HL-60/S4 treated with retinoic acid at 250 ng/mL for 4 days and 3 days (cell line): ENCODE data around the gene FBXO31.

Source experiments
- in situ Hi-C: fragments of 300-500 bp; cut with MboI; formaldehyde crosslinking; loops from 2 replicates; pipeline ENCODE4 v1.7.0; 2022; ENCODE audit warnings: low sequenced_read_pairs

The FBXO31 gene, protein sequence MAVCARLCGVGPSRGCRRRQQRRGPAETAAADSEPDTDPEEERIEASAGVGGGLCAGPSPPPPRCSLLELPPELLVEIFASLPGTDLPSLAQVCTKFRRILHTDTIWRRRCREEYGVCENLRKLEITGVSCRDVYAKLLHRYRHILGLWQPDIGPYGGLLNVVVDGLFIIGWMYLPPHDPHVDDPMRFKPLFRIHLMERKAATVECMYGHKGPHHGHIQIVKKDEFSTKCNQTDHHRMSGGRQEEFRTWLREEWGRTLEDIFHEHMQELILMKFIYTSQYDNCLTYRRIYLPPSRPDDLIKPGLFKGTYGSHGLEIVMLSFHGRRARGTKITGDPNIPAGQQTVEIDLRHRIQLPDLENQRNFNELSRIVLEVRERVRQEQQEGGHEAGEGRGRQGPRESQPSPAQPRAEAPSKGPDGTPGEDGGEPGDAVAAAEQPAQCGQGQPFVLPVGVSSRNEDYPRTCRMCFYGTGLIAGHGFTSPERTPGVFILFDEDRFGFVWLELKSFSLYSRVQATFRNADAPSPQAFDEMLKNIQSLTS

DNA sequence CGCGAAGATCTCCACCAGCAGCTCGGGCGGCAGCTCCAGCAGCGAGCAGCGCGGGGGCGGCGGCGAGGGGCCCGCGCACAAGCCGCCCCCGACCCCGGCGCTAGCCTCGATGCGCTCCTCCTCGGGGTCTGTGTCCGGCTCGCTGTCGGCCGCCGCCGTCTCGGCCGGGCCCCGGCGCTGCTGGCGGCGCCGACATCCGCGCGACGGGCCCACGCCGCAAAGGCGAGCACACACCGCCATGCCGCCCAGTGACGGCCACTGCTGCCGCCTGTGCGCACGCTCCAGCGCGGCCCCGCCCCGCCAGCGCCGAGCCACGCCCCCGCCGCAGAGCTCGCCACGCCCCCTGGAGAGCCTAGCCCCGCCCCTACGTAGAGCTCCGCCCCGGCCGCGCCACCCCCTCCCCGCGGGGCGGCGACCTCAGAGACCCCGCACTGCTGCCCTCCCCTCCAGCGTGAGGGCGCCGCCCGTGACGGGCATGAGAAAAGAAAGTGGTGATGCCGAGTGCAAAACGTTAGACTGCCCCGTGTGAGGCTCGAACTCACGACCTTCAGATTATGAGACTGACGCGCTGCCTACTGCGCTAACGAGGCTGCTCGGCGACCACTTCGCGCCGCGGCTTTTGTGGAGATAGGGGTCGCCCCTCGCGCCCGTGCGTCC lies at the start of gene FBXO31:
Gene FBXO31, minus strand, starts transcription at position 272 of the 657 bp plus-strand sequence. Its CDS starts 32 bp downstream, at position 240.
- in situ Hi-C loops = no loop called here

DNA sequence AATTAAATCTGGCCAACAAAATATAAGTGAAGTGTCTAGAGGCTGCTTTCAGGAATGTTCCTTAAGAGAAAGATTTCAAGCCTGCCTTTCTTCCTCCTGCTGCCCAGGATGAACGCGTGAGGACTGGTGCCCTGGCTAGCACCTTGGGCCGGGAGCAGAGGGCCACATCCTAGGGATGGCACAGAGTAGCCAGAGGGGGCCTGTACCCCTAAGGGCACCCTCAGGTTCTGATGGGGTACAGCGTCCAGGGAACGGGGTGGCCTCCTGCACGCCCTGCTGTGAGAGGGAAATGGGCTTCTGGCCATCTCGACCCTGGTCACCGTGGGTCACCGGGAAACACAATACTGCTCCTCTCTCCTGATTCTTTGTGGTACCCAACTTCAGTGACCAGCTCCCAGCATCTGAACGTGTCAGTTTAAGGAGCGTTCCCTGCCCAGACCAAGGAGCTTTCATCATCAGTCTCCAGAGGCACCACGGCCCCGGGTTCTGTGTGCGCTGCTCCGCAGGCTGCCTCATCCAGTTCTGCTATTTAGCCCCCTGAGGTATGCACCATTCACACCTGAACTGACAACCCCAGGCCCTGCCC lies 48.8 kb upstream of the FBXO31 start:
- in situ Hi-C loops = no loop called here

DNA sequence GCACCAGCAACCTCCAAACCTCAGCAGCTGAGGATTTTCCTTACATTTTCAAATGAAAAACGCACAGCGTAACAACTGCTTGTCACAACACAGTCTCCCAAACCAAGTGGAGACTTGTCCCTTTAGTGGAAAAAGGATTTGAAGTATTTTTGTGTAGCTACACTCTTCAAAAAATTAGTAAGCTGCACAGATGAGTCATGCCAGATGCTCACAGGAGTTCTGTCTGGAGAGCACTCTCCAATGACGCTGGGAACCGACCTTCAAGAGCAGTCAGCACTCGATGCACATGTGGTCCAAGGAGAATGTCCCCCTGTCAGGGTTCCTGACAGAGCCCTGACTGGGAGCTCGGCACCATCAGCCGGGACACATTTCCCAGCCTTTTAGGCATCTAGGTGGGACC lies 48.4 kb upstream of the FBXO31 start:
- in situ Hi-C loops = no loop called here

DNA sequence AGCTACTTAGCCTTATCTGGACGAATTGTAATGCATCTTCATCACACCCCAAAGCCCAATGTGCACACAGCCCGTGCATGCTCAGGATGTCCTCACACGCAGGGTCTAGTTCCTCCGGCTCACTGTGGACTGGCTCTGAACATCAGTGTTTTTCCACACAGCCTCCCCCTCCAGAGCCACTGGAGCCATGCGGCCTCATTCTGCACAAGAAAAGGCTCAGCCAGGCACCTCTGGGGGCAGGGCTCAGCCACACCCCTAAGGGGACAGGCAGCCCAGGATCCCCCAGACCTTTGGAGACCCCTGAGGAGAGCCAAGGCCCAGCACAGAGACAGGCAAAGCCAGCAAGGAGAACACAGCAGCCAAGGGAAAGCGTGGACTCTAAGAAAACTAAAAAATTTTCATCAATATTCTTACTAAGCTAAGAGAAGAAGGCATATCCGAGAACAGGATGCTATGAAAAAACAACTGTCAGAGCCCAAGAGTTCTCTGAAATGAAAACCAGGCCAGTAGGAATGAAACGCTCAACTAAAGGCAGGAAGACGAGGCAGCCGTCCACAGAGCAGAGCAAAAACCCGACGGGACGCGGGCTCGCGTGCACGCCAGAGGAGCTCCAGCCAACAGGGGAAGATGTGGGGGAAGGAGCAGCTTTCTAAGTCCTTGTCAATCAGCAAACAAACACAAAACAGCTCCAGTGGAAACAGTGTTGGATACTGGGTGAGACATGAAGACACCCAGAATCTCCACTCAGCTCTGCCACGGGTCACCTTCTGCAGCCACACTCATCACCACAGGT lies 43.0 kb upstream of the FBXO31 start:
- in situ Hi-C loops = no loop called here

DNA sequence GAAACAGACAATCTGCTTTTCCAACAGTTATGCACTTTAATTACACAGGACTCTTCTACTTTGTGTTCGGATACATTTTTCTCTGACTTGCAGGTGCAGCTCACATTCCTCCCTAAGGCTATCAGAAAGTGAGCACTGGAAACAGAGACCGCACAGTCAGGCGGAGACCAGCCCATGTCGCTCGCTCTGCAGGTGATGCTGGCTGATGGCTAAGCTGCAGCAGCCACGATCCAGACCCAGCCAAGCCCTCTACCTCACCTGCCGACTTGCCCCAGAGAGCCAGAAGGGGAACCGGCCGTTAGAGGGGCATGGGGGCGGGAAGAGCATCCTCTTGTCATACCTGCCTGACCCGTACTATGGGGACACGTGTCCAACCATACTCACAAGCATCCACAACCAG lies 42.4 kb upstream of the FBXO31 start:
- in situ Hi-C loops = no loop called here

DNA sequence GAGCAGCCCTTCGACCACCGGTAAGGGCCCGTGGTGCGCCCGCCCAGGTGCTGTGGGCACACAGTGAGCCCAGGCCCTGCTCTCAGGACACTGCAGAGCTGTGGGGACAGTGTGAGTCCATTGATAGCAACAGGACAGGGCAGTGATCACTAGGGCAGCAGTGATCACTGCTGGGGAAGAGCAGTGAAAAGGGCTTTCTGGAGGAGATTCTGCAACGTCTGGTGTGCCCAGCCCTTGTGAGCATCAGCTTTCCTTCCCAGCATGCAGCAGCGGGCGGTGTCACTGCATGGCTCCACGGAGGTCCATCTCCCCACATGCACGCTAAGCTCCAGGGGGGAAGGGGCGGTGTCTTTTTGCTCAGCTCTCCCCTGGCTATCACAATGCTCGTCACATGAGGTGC lies 40.7 kb upstream of the FBXO31 start:
- in situ Hi-C loops = no loop called here

DNA sequence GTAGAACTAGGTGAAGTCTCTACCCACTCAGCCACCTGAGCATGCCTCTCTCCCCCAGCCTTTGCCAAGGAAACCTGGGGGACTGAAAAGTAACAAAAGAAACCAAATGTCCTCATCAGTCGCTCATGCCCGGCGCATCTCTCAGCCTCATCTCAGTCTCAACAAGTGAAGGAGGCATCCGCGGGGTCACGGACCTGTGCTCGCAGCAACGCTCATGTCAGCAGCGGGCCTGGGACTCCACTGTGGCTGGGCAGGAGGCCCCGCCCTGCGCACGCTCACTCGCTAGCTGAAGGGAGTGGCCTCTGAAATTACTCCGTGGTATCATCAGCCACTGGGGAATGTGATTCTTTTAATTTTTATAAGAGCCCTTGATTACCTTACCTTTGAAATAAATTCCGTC lies 39.9 kb upstream of the FBXO31 start:
- in situ Hi-C loops = no loop called here

DNA sequence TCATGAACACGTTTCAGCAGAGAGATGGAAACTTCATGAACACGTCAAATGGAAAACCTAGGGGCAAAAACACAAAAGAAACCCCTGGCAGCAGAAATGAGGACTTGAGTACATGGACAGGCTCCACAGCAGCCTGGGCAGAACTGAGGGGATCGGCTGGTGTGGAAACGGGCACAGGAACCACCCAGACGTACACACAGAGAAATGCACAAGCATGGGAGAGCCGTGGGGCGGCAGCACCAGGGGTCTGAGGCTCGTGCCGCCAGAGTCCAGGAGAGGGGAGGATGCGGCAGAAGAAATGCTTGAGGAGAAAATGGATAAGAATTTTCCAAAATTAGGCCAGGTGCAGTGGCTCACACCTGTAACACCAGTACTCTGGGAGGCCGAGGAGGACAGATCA lies 38.5 kb upstream of the FBXO31 start:
- in situ Hi-C loops = no loop called here

DNA sequence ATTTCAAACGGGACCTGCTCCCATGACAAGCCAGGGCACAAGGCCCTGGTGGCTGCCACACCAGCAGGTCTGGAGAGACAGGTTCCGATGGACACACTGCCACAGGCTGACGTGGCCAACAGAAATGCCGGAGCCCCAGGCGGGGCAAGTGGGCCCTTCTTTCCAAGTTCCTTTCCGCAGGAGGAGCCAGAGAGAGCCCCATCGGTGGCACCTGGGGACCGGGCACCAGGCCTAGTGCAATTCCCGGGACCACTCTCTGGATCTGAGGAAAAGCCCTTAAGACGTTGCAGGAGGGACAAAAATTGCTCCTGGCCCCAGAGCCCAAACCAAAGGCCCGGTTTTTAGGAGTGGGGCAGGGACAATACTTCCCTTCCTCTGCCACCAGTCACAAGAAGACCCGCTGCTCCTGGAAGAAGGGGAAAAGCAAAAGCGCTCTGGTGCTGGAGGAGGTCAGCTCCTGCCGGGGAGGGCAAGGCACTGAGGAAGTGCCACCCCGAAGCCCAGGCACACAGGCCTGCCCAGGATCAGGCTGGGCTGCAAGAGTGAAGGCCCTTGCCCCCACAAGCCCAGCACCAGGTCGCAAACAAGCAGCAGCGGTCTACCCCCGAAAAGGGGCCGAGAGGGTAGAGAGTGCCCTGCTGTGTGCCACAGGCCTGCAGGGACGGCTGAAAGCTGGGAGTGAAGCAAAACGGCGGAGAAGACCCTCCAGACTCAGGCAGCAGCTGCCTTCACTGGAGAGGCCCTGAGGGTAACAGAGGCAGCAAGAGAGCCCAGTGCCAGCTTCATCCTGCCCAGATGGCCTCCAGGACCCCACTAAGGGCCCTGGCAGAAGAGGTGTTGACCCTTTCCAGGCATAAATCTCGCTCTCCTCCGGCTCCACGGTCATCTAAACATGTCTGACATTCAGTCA lies 37.7 kb upstream of the FBXO31 start:
- in situ Hi-C loops = no loop called here

DNA sequence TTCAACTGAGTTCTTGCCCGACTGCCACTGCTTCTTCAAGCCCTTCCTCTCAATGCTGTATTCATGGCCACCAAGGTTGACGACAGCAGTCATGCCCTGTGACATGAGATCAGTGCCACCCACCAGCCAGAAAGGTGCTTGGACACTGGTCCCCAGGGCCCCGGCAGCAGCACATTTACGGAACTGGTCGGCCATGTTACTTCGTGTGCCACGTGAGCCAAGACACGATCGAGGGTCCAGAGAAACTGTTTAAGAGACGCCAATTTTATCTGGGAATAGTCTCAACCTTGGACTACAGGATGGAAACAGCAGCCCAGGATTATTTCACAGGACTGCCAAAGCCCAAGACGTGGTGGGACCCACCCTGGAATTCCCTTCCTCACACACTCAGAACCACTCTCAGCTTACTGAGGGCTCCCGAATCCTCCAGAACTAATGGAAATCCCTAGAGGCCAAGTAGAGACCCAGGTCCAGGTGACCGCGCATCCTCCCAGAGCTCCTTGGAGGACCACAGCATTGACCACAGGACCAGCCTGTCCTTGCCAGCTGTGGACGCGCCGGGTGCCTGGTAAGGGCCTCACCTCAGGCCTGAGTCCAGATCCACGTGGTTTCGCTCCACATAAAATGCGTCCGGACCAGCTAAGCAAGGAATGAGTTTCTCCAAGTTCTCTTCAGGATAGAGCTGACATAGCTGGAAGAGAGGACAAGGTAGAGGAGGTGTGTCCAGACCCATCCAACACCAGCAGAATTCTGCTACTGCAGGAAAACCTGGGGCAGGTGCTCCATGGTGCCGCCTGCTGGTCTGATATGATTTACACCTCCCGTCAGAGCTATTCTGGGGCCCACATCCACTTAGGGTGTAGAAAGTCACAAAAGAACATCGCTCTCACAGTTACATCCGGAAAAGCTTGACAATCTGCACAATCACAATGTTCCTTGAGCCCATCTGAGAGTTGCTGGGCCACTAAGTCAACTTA lies 36.7 kb upstream of the FBXO31 start:
- in situ Hi-C loops = no loop called here

DNA sequence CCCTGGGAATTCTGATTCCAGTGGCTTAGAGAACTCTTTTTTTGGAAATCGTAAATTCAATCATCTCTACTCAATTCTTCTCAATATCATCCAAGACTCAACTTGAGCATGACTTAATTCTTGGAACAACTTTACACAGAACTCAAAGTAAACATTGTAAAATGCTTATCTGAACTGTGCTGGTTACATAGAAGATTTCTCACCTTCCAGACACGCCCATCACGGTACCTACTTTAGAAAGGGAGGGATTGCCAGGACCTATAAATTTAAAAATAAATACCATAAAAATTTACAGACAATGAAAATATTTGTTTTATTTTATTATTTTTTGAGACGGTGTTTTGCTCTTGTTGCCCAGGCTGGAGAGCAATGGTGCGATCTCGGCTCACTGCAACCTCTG lies 35.1 kb upstream of the FBXO31 start:
- in situ Hi-C loops = no loop called here

DNA sequence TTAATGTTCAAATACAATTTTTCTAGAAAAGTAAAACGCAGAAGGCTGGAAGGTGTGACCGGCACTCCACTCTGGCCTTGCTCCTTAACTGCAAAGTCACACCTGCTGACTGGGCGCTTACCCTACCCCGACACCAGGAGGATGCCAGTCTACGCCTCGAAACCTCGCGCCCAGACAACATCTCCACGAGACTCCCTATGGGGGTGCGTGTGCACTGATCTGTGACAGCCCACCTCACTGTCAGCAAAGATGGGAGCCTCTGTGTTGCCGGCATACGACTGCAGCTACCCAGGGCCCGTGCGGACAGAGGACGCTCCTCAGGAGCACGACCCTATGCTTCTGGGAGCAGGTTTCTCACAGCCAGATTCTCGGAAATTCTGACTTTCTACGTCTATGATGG lies 34.6 kb upstream of the FBXO31 start:
- in situ Hi-C loops = no loop called here

DNA sequence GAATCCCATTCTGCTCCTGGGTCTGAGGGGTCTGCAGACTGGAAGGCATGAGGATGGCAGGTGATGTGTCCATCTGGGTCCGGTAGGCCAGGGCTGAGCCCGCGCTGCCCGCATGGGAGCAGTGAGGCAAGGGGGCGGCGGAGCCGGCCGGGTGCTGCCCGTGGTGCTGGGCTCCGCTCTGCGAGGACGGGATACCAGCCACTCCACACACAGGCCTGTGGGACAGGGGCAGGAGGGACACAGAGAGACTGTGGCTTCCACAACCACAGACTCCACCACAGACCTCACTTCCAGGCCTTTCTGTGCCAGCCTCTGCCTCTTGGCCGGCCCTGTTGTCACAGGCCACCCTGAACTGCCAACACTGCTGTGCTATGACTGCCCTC lies 33.9 kb upstream of the FBXO31 start:
- in situ Hi-C loops = no loop called here

DNA sequence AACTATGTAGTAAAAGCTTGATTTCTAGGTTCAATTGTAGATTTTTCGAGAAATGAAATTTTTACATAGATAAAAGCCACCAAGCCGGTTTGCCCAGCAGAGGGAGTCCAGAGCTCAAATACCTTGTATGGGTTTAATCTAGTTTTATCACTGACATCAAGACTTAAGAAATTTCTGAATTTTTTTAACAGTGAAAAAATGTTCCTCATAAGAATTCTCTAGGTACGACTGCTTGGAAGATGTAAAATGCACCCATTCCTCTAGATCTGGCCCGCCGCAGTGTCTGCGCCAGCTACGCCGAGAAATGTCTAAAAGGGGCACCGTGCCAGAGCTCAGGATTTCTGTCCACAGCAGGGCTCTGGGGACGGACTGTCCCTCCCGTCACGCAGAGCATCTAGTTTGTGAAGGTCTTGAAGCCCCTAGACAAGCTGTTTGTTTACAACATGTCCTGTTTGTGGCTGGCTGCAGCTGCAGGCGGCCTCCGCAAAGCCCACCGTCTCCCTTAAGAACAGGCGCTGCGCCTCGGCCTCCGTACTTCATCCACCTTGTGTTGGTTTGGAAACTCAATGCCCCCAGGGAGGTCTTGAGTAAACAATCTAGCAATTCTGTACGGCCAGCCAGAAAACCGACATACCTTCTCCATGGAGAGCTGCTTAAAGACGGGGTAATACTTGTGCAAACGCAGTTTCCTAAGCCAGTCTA lies 33.4 kb upstream of the FBXO31 start:
- in situ Hi-C loops = no loop called here

DNA sequence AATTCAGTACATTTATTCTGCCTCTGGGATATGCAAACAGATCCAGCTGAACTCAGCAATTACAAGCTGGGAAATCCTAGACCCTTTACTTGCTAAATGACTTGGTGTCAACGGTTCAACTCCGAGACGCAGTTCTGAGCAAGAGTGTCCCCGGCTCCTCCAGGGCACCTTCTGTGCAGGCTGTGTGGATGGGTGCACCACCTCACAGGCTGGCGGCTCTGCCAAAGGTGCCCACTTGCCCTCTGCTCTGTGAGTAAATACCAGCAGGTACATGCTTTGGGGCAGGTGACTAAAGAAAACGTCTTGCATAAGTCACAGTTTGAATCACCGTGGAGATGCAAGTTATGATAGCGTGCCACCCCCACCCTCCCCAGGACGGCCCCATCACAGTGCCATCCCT lies 31.9 kb upstream of the FBXO31 start:
- in situ Hi-C loops = no loop called here

DNA sequence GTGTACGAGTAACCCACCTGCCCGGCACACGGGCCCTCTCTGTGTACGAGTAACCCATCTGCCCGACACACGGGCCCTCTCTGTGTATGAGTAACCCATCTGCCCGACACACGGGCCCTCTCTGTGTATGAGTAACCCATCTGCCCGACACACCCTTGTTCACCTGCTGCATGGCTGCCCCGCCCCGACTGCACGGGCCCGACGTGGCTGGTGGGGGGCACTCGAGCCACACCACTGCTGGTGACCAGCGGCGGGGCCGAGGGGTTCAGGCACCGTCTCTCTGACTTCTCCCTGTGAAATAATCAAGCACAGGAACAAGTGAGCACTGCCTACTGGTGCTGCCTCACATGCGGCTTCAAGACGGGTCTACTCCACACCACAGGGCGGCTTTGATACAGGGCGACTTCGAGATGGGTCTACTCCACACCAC lies 30.7 kb upstream of the FBXO31 start:
- in situ Hi-C loops = no loop called here

DNA sequence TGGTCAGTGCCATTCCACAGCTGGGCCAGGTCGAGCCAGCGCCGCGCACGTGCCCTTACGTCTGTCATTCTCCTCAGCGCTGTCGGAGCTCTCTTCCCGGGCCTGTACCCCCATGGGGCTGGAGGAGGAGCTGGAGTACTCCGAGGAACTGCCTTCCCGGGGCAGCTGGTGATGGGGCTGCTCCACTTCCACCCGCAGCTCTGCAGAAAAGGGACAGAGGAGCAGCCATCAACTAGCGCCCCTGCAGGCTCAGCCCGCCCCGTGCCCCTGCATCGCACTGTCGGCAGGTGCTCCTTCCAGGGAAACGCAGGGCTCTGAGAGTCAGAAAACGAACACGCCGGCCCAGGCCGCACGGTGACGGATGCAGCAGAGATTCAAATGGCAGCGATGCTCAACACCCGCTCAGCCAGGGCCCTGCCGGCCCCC lies 29.4 kb upstream of the FBXO31 start:
- in situ Hi-C loops = no loop called here

DNA sequence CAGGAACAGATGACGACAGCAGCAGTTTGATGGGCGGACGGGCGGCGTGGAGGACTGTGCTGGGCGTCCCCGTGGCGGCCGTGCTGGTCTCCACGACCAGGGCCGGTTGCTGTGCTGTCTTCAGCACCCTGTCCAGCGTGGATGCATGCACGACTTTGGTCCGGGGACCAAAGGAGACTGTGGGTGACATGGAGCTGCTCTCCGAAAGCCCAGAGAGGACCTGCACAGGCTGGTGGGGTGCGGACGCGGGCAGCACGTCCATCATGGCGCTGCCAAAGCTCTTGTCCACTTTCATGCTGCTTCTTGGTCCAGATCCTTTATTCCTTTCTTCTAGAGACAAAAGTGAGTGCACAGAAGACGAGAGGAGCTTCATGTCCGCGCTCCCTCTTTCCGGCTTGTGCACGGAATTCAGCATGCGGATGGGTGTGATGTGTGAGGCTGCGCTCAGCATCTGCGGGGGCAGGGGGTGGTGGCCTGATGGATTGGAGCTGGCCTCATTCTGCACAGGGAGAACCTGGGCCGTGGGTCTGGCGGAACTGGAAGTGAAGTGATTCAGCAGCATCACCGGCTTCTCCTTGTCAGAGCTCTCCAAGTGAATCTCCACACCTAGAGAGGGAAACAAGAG lies 28.9 kb upstream of the FBXO31 start:
- in situ Hi-C loops = no loop called here
